Fibroblast of skin of right biceps (primary cell): ENCODE results near the gene TNKS2.
"Not testable (repeated sequence)": the region's sequence is repeated elsewhere in the genome, so short reads cannot be mapped to it uniquely, and the experiment has no call there.

Experiments used
- DNase-seq: peaks from one replicate; pipeline ENCODE4 v3.0.0-alpha.2; 2013

The TNKS2 gene

GRCh38 chr10:91797874-91798648 lies at the start of gene TNKS2:
Gene TNKS2 (plus strand): TSS chr10:91798426. CDS start chr10:91798691, 265 bp downstream.
- peak; percentile 94 for DNase-seq

- DNase-seq: not testable (repeated sequence)
Observed at GRCh38 chr10:91749592-91749991, 48.6 kb upstream of the TNKS2 start.

- peak; percentile 78 for DNase-seq
Observed at GRCh38 chr10:91756286-91756685, 41.9 kb upstream of the TNKS2 start.

- DNase-seq: peak; percentile 52
Observed at GRCh38 chr10:91758303-91759146, 39.7 kb upstream of the TNKS2 start.

GRCh38 chr10:91759581-91759986 lies 38.6 kb upstream of the TNKS2 start:
- no peak for DNase-seq

GRCh38 chr10:91761721-91762120 lies 36.5 kb upstream of the TNKS2 start:
- DNase-seq: no peak

GRCh38 chr10:91762878-91763277 lies 35.3 kb upstream of the TNKS2 start:
- no peak for DNase-seq

GRCh38 chr10:91766676-91767075 lies 31.6 kb upstream of the TNKS2 start:
- no peak for DNase-seq

- peak; percentile 8 for DNase-seq
Observed at GRCh38 chr10:91768123-91768522, 30.1 kb upstream of the TNKS2 start.

- no peak for DNase-seq
Observed at GRCh38 chr10:91771907-91772306, 26.3 kb upstream of the TNKS2 start.

- DNase-seq: no peak
Observed at GRCh38 chr10:91772461-91772860, 25.8 kb upstream of the TNKS2 start.

GRCh38 chr10:91772869-91773268 lies 25.4 kb upstream of the TNKS2 start:
- DNase-seq: no peak

- DNase-seq: no peak
Observed at GRCh38 chr10:91774571-91774970, 23.7 kb upstream of the TNKS2 start.

GRCh38 chr10:91775731-91776130 lies 22.5 kb upstream of the TNKS2 start:
- no peak for DNase-seq

- no peak for DNase-seq
Observed at GRCh38 chr10:91776266-91776665, 22.0 kb upstream of the TNKS2 start.

- no peak for DNase-seq
Observed at GRCh38 chr10:91778485-91778884, 19.7 kb upstream of the TNKS2 start.

- DNase-seq: peak; percentile 36
Observed at GRCh38 chr10:91779011-91779605, 19.1 kb upstream of the TNKS2 start.

- no peak for DNase-seq
Observed at GRCh38 chr10:91782539-91782938, 15.7 kb upstream of the TNKS2 start.

GRCh38 chr10:91785830-91786229 lies 12.4 kb upstream of the TNKS2 start:
- DNase-seq: no peak

- DNase-seq: no peak
Observed at GRCh38 chr10:91787258-91787657, 11.0 kb upstream of the TNKS2 start.

- DNase-seq: no peak
Observed at GRCh38 chr10:91787810-91788209, 10.4 kb upstream of the TNKS2 start.

GRCh38 chr10:91788527-91788926 lies 9.7 kb upstream of the TNKS2 start:
- DNase-seq: no peak

- DNase-seq: no peak
Observed at GRCh38 chr10:91796331-91797047, 1.7 kb upstream of the TNKS2 start.
